ENCODE data around the gene MAD2L1BP.
"Not testable (repeated sequence)": the region's sequence is repeated elsewhere in the genome, so short reads cannot be mapped to it uniquely, and the experiment has no call there.

MAD2L1BP gene

GRCh38 chr6:43629505-43630300, 5.9 kb upstream of the MAD2L1BP start:
- H3K4me3 Mint-ChIP-seq = peak overlapping the region; percentile 97
- DNase-seq (ENCODE audit: low spot score in 2 of 2) = peak; percentile 69 to 81
- no peaks in the 10 kb centered on the region for H3K27me3 Mint-ChIP-seq
- ATAC-seq (replicated peaks; ENCODE audit: extremely low read depth, poor library complexity, severe bottlenecking) = peak; percentile 67
- H3K27ac Mint-ChIP-seq (ENCODE audit: low read depth) = peak overlapping the region; percentile 89
- H3K4me1 Mint-ChIP-seq = peaks cover 37% of the 10 kb centered on the region
- H3K36me3 Mint-ChIP-seq (ENCODE audit: insufficient read depth) = peaks cover 12% of the 10 kb centered on the region
- H3K9me3 Mint-ChIP-seq = no peaks in the 10 kb centered on the region

- Mint-ChIP-seq H3K36me3 (ENCODE audit: insufficient read depth) (peaks cover 16% of the 10 kb centered on the region), H3K27ac (ENCODE audit: low read depth) (no peak overlapping the region)
- ATAC-seq (replicated peaks; ENCODE audit: extremely low read depth, poor library complexity, severe bottlenecking) = no peak
These were observed 4.5 kb upstream of the MAD2L1BP start for GRCh38 chr6:43630980-43631619.

DNA sequence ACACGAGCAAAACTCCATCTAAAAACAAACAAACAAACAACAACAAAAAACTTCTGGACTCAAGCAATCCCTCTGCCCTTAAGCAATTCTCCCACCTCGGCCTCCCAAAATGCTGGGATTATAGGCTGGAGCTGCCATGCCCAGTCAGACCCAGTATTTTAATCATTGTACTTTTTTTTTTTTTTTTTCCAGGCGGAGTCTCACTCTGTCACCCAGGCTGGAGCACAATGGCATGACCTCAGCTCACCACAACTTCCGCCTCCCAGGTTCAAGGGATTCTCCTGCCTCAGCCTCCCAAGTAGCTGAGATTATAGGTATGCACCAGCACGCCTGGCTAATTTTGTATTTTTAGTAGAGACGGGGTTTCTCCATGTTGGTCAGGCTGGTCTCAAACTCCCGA, 2.6 kb upstream of the MAD2L1BP start:
- DNase-seq (ENCODE audit: low spot score in 2 of 2); H3K4me3 Mint-ChIP-seq; H3K27me3 Mint-ChIP-seq; H3K9me3 Mint-ChIP-seq; H3K27ac Mint-ChIP-seq (ENCODE audit: low read depth); ATAC-seq (replicated peaks; ENCODE audit: extremely low read depth, poor library complexity, severe bottlenecking): not testable (repeated sequence)
- peaks cover 23% of the 10 kb centered on the region for H3K36me3 Mint-ChIP-seq (ENCODE audit: insufficient read depth)
- peaks cover 41% of the 10 kb centered on the region for H3K4me1 Mint-ChIP-seq

More at GRCh38 chr6:43630980-43631619, 4.5 kb upstream of the MAD2L1BP start:
- peak overlapping the region; percentile 17 for H3K4me3 Mint-ChIP-seq
- DNase-seq (ENCODE audit: low spot score in 2 of 2) = no peak
- no peaks in the 10 kb centered on the region for H3K9me3 Mint-ChIP-seq
- H3K27me3 Mint-ChIP-seq = no peaks in the 10 kb centered on the region
- peaks cover 51% of the 10 kb centered on the region for H3K4me1 Mint-ChIP-seq

DNA sequence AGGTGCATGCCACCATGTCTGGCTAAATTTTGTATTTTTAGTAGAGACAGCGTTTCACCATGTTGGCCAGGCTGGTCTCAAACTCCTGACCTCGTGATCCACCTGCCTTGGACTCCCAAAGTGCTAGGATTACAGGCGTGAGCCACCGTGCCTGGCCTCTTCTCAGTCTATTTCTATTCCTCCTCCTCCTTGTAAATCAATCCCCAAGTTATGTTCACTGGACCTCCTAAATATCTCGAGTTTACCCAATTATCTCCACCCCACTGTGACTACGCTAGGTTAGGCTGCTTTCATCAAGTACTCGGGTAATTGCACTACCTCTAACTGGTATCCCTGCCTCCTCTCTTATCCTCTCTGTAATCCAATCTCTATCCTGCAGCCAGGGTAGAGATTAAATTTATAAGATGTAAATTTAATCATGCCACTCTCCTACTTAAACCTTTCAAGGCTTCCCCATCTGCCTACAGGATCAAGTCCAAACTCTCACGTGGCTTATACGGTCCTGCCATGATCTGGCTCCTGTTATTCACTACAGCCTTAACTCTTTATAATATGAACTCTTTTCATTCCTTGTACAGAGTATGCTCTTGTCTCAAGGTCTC, 837 bp upstream of the MAD2L1BP start:
- H3K27ac Mint-ChIP-seq (ENCODE audit: low read depth) = peak overlapping the region; percentile 93
- no peaks in the 10 kb centered on the region for H3K9me3 Mint-ChIP-seq
- peak overlapping the region; percentile 96 for H3K4me3 Mint-ChIP-seq
- peaks cover 32% of the 10 kb centered on the region for H3K36me3 Mint-ChIP-seq (ENCODE audit: insufficient read depth)
- DNase-seq (ENCODE audit: low spot score in 2 of 2) (no peak), ATAC-seq (replicated peaks; ENCODE audit: extremely low read depth, poor library complexity, severe bottlenecking) (no peak)
- H3K4me1 Mint-ChIP-seq = peaks cover 39% of the 10 kb centered on the region
- H3K27me3 Mint-ChIP-seq = no peaks in the 10 kb centered on the region

DNA sequence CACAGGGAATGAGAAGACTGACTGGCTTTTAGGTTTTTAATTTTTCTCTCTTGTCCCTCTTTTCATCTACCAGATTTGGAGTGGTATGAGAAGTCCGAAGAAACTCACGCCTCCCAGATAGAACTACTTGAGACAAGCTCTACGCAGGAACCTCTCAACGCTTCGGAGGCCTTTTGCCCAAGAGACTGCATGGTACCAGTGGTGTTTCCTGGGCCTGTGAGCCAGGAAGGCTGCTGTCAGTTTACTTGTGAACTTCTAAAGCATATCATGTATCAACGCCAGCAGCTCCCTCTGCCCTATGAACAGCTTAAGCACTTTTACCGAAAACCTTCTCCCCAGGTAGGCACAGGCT, 644 bp downstream of the MAD2L1BP start:
- peaks cover 45% of the 10 kb centered on the region for H3K36me3 Mint-ChIP-seq (ENCODE audit: insufficient read depth)
- H3K4me3 Mint-ChIP-seq = peak overlapping the region; percentile 96
- H3K9me3 Mint-ChIP-seq = no peaks in the 10 kb centered on the region
- peak; percentile 44 for ATAC-seq (replicated peaks; ENCODE audit: extremely low read depth, poor library complexity, severe bottlenecking)
- H3K27me3 Mint-ChIP-seq = no peaks in the 10 kb centered on the region
- no peak for DNase-seq (ENCODE audit: low spot score in 2 of 2)
- H3K27ac Mint-ChIP-seq (ENCODE audit: low read depth) = peak overlapping the region; percentile 93
- H3K4me1 Mint-ChIP-seq = peaks cover 48% of the 10 kb centered on the region

DNA sequence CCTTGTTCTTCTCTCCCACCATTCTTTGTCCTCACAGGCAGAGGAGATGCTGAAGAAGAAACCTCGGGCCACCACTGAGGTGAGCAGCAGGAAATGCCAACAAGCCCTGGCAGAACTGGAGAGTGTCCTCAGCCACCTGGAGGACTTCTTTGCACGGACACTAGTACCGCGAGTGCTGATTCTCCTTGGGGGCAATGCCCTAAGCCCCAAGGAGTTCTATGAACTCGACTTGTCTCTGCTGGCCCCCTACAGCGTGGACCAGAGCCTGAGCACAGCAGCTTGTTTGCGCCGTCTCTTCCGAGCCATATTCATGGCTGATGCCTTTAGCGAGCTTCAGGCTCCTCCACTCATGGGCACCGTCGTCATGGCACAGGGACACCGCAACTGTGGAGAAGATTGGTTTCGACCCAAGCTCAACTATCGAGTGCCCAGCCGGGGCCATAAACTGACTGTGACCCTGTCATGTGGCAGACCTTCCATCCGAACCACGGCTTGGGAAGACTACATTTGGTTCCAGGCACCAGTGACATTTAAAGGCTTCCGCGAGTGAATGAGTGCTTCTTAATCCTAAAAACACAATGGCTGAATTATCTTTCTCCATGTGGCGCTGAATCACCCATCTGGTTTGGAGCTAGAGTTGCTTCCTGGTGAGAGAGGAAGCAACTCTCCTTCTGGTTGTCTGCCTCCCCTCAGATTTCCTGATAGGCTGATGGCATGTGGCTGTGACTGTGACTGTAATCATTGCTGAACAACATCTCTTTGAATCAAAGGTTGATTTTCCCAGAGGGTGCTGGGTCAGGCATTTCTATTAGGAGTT, 4.6 kb downstream of the MAD2L1BP start:
- DNase-seq (ENCODE audit: low spot score in 2 of 2) (no peak), ATAC-seq (replicated peaks; ENCODE audit: extremely low read depth, poor library complexity, severe bottlenecking) (no peak)
- no peak overlapping the region for H3K4me3 Mint-ChIP-seq
- peaks cover 44% of the 10 kb centered on the region for H3K4me1 Mint-ChIP-seq
- H3K27ac Mint-ChIP-seq (ENCODE audit: low read depth) = no peak overlapping the region
- no peaks in the 10 kb centered on the region for H3K9me3 Mint-ChIP-seq
- H3K36me3 Mint-ChIP-seq (ENCODE audit: insufficient read depth) = peaks cover 56% of the 10 kb centered on the region
- no peaks in the 10 kb centered on the region for H3K27me3 Mint-ChIP-seq

DNA sequence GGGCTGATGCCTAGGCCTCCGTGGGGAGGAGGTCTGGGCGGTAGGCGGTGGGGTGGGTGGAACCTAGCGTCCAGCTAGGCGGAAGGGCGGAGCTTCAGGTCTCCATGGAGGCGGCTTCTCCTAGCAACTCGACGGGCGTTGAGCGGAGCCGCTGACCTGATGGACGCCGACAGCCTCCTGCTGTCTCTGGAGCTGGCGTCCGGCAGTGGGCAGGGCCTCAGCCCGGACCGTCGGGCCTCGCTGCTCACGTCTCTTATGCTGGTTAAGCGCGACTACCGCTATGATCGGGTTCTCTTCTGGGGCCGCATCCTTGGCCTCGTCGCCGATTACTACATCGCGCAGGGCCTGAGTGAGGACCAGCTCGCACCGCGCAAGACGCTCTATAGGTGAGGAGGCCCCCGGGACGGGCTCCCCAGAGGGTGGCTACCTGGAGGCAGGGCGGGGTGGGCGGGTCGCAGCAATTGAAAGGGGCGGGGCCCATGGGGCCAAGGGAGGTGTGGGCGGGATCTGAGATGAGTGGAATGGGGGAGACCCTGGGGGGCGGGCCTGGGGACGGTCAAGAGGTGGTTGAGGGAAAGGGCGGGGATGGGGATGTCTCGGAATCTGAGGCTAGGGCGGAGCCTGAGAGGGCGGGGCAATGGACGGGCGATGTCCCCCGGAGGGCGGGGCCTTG, 9.4 kb downstream of the MAD2L1BP start, which contains the start of gene RSPH9:
Gene RSPH9, plus strand, starts transcription at position 97 of the 673 bp plus-strand sequence. Its CDS starts 63 bp downstream, at position 160.
- ATAC-seq (replicated peaks; ENCODE audit: extremely low read depth, poor library complexity, severe bottlenecking) (peak; percentile 52), DNase-seq (ENCODE audit: low spot score in 2 of 2) (no peak)
- Mint-ChIP-seq H3K36me3 (ENCODE audit: insufficient read depth) (peaks cover 25% of the 10 kb centered on the region), H3K9me3 (no peaks in the 10 kb centered on the region), H3K4me1 (peaks cover 20% of the 10 kb centered on the region), H3K4me3 (peak within 1 kb of the TSS; percentile 71), H3K27ac (ENCODE audit: low read depth) (peak within 1 kb of the TSS; percentile 49), H3K27me3 (no peaks in the 10 kb centered on the region)

DNA sequence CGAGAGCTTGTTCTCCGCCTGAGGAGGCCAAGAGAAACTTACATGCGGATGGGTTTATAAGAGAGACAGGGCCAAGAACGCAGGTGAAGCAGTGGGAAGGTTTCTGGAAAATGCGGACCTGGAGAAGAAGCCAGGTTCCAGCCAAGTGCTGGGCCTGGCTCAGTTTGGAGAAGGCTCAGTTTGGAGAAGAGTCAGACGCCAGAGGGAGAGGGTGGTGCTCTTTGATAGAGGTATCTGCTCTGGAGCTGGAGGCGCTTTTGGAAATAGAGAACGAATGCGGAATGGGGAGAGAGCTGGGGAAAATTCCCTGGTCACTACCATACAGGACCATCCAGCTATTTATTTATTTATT, 9.9 kb downstream of the MAD2L1BP start:
- Mint-ChIP-seq H3K4me1 (peaks cover 15% of the 10 kb centered on the region), H3K27ac (ENCODE audit: low read depth) (peak overlapping the region; percentile 49), H3K27me3 (no peaks in the 10 kb centered on the region), H3K4me3 (peak overlapping the region; percentile 71), H3K9me3 (no peaks in the 10 kb centered on the region), H3K36me3 (ENCODE audit: insufficient read depth) (peaks cover 20% of the 10 kb centered on the region)
- DNase-seq (ENCODE audit: low spot score in 2 of 2) (no peak), ATAC-seq (replicated peaks; ENCODE audit: extremely low read depth, poor library complexity, severe bottlenecking) (no peak)

- DNase-seq (ENCODE audit: low spot score in 2 of 2) = no peak
- H3K9me3 Mint-ChIP-seq = no peaks in the 10 kb centered on the region
- no peak overlapping the region for H3K4me3 Mint-ChIP-seq
- no peaks in the 10 kb centered on the region for H3K27me3 Mint-ChIP-seq
- no peak overlapping the region for H3K27ac Mint-ChIP-seq (ENCODE audit: low read depth)
- no peak for ATAC-seq (replicated peaks; ENCODE audit: extremely low read depth, poor library complexity, severe bottlenecking)
- H3K4me1 Mint-ChIP-seq = peaks cover 10% of the 10 kb centered on the region
- peaks cover 6% of the 10 kb centered on the region for H3K36me3 Mint-ChIP-seq (ENCODE audit: insufficient read depth)
These were observed 12.0 kb downstream of the MAD2L1BP start for GRCh38 chr6:43647613-43648012.

GRCh38 chr6:43648248-43648647, 12.6 kb downstream of the MAD2L1BP start:
- Mint-ChIP-seq H3K9me3 (no peaks in the 10 kb centered on the region), H3K4me1 (peaks cover 10% of the 10 kb centered on the region)
- DNase-seq (ENCODE audit: low spot score in 2 of 2) = no peak

GRCh38 chr6:43652822-43653221, 17.2 kb downstream of the MAD2L1BP start:
- H3K27ac Mint-ChIP-seq (ENCODE audit: low read depth); H3K36me3 Mint-ChIP-seq (ENCODE audit: insufficient read depth): not testable (repeated sequence)

More at GRCh38 chr6:43648248-43648647, 12.6 kb downstream of the MAD2L1BP start:
- no peak overlapping the region for H3K27ac Mint-ChIP-seq (ENCODE audit: low read depth)
- no peaks in the 10 kb centered on the region for H3K27me3 Mint-ChIP-seq
- no peak for ATAC-seq (replicated peaks; ENCODE audit: extremely low read depth, poor library complexity, severe bottlenecking)
- no peak overlapping the region for H3K4me3 Mint-ChIP-seq
- H3K36me3 Mint-ChIP-seq (ENCODE audit: insufficient read depth) = peaks cover 3% of the 10 kb centered on the region

More at GRCh38 chr6:43652822-43653221, 17.2 kb downstream of the MAD2L1BP start:
- ATAC-seq (replicated peaks; ENCODE audit: extremely low read depth, poor library complexity, severe bottlenecking); H3K9me3 Mint-ChIP-seq; H3K27me3 Mint-ChIP-seq; H3K4me3 Mint-ChIP-seq; DNase-seq (ENCODE audit: low spot score in 2 of 2); H3K4me1 Mint-ChIP-seq: not testable (repeated sequence)

Data from central memory CD8-positive, alpha-beta T cell (primary cell).